DMS 273 treated with DMSO at 0.1 percent for 48 hours (cell line): ENCODE data around the gene WDR91.
"Not testable (repeated sequence)": the region's sequence is repeated elsewhere in the genome, so short reads cannot be mapped to it uniquely, and the experiment has no call there.

Source experiments
- DNase-seq: peaks from one replicate; lab custom pipeline; 2025; lab: John Stamatoyannopoulos, UW

Gene WDR91

GRCh38 chr7:135179321-135179925, 31.9 kb downstream of the WDR91 start:
- DNase-seq, result no peak

GRCh38 chr7:135178364-135178763, 33.0 kb downstream of the WDR91 start:
- DNase-seq, result no peak

- no peak for DNase-seq
These were observed 34.2 kb downstream of the WDR91 start for GRCh38 chr7:135177028-135177696.

- no peak for DNase-seq
These were observed 35.4 kb downstream of the WDR91 start for GRCh38 chr7:135175931-135176330.

- no peak for DNase-seq
These were observed 36.4 kb downstream of the WDR91 start for GRCh38 chr7:135174941-135175340.

GRCh38 chr7:135173916-135174315, 37.4 kb downstream of the WDR91 start:
- not testable (repeated sequence) for DNase-seq

GRCh38 chr7:135171581-135172291, 39.6 kb downstream of the WDR91 start:
- DNase-seq, result not testable (repeated sequence)

GRCh38 chr7:135170998-135171481, 40.3 kb downstream of the WDR91 start:
- DNase-seq, result not testable (repeated sequence)

- peak; percentile 91 for DNase-seq
These were observed 40.9 kb downstream of the WDR91 start, which contains the start of gene CYREN for GRCh38 chr7:135170274-135170997. Gene CYREN, minus strand, starts transcription at chr7:135170707. Its CDS starts 1,785 bp downstream, at chr7:135168922.

GRCh38 chr7:135169964-135170273, 41.4 kb downstream of the WDR91 start:
- no peak for DNase-seq

- DNase-seq, result no peak
These were observed 42.0 kb downstream of the WDR91 start for GRCh38 chr7:135169141-135169963.

- no peak for DNase-seq
These were observed 42.7 kb downstream of the WDR91 start for GRCh38 chr7:135168489-135169140.

- peak; percentile 3 for DNase-seq
These were observed 43.3 kb downstream of the WDR91 start for GRCh38 chr7:135168001-135168400.

GRCh38 chr7:135167365-135167917, 43.9 kb downstream of the WDR91 start:
- DNase-seq, result no peak

- no peak for DNase-seq
These were observed 44.9 kb downstream of the WDR91 start for GRCh38 chr7:135166338-135166990.

- DNase-seq, result no peak
These were observed 45.5 kb downstream of the WDR91 start for GRCh38 chr7:135165862-135166261.

GRCh38 chr7:135164357-135165061, 46.8 kb downstream of the WDR91 start:
- DNase-seq, result no peak

- no peak for DNase-seq
These were observed 48.8 kb downstream of the WDR91 start for GRCh38 chr7:135162382-135163001.

- DNase-seq, result no peak
These were observed 49.7 kb downstream of the WDR91 start for GRCh38 chr7:135161669-135162068.
